Tibial artery (tissue), 4 donors: ENCODE results near the gene CHRNG.

ENCODE experiments used
- DNase-seq, 2 donors: peaks; one replicate each; pipeline ENCODE4 v3.0.0-alpha.2; 2019
- H3K27ac ChIP-seq, 2 donors: fragments of 200-600 bp; sonication (generic) in 1 of 2; 1 replicate in 1 of 2; 2 replicates in 1 of 2; pipeline ENCODE4 v1.5.1; 2018 to 2019; ENCODE audit warnings: mild to moderate bottlenecking in 1 of 2
- H3K27me3 ChIP-seq, 2 donors: fragments of 200-600 bp; sonication (generic) in 1 of 2; one replicate each; pipeline versions ENCODE4 v1.5.1 to v1.6.0; 2016 to 2019
- H3K36me3 ChIP-seq, 3 donors: fragments of 200-600 bp; sonication (generic) in 2 of 3; one replicate each; pipeline ENCODE4 v1.5.1; 2016 to 2019; ENCODE audit warnings: mild to moderate bottlenecking in 2 of 3
- H3K4me1 ChIP-seq, 4 donors: fragments of 200-600 bp; sonication (generic) in 2 of 4; 1 replicate in 3 of 4; 2 replicates in 1 of 4; pipeline ENCODE4 v1.5.1; 2016 to 2019
- H3K4me3 ChIP-seq, 2 donors: fragments of 200-600 bp; sonication (generic) in 1 of 2; 1 replicate in 1 of 2; 2 replicates in 1 of 2; pipeline ENCODE4 v1.5.1; 2018 to 2019; ENCODE audit warnings: mild to moderate bottlenecking in 2 of 2
- H3K9me3 ChIP-seq, 3 donors: fragments of 200-600 bp; sonication (generic) in 1 of 3; one replicate each; pipeline ENCODE4 v1.5.1; 2016 to 2019
- intact Hi-C: fragments of 100-400 bp; cut with DNase I; formaldehyde crosslinking; loops from one replicate; pipeline ENCODE4 v1.15.0; 2023; ENCODE audit warnings: low total_unique reads
- TF ChIP-seq, protein P1 (sequence below), 2 experiments: fragments of 200-600 bp in 1 of 2; fragments of 450-650 bp in 1 of 2; IDR thresholded peaks; one replicate each; pipeline ENCODE4 v1.5.1; 2017 to 2019; ENCODE audit warnings: antibody characterized with exemption in 2 of 2, mild to moderate bottlenecking in 1 of 2, moderate library complexity in 1 of 2

CHRNG gene

DNA sequence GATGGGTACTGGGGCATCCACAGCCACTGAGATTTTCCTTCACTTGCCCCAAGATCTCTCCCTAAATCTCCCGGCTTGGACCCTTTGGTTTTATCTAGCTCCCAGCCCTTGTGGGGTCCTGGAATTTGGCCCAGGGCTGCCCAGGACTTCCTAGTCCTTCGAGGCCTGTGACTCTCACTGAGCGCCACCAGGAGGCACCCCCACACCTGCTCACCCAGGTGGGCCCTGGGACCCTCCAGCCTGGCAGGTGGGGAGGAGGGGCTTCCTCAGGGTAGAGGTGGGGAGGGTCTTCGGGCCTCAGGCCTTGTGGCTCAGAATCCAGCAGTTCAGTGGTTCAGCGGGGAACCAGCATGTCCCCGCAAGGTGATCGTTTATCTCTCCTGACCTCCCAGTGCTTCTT is 31.2 kb upstream of the CHRNG start:
- H3K4me3 ChIP-seq, result no peak overlapping the region
- no peak for DNase-seq
- H3K4me1 ChIP-seq, result peaks cover 0 to 7% (median 7%) of the 10 kb centered on the region in 4 donors
- no peaks in the 10 kb centered on the region for H3K9me3 ChIP-seq
- no peaks in the 10 kb centered on the region for H3K36me3 ChIP-seq
- peaks cover 0 to 74% of the 10 kb centered on the region in 2 donors for H3K27me3 ChIP-seq
- intact Hi-C loops, result no loop called here
- H3K27ac ChIP-seq, result no peak overlapping the region
- TF ChIP-seq, protein P1, sequence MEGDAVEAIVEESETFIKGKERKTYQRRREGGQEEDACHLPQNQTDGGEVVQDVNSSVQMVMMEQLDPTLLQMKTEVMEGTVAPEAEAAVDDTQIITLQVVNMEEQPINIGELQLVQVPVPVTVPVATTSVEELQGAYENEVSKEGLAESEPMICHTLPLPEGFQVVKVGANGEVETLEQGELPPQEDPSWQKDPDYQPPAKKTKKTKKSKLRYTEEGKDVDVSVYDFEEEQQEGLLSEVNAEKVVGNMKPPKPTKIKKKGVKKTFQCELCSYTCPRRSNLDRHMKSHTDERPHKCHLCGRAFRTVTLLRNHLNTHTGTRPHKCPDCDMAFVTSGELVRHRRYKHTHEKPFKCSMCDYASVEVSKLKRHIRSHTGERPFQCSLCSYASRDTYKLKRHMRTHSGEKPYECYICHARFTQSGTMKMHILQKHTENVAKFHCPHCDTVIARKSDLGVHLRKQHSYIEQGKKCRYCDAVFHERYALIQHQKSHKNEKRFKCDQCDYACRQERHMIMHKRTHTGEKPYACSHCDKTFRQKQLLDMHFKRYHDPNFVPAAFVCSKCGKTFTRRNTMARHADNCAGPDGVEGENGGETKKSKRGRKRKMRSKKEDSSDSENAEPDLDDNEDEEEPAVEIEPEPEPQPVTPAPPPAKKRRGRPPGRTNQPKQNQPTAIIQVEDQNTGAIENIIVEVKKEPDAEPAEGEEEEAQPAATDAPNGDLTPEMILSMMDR (IDR thresholded peaks at IDR 0.05), result no peak

DNA sequence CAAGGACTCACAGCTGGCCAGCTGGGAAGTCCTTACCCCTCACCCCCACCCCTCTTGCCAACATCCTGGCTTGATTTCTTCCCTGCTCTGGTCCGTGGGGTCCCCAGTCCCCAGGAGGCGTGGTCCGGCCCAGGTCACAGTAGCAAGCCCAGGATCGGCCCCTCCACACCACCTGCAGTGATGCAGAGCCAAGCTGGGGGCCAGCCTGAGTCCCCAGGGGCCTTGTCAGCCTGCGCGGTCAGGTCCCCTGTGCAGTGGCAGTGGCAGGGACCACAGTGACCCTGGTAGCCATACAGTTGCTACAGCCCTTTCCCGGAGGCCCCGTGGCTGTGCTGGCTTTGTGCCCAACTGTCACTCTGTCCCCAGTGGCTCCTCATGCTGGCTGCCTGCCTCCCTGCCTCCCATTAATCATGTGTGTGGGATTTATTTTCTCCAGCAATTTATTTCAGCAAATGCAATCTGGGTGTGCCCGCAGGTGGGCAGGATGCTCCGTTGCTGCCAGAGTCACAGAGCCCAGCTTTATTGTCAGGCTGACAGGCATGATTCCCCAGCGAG is 28.1 kb upstream of the CHRNG start:
- Histone ChIP-seq H3K27me3 (peaks cover 0 to 47% of the 10 kb centered on the region in 2 donors), H3K9me3 (no peaks in the 10 kb centered on the region), H3K36me3 (no peaks in the 10 kb centered on the region), H3K4me3 (no peak overlapping the region), H3K4me1 (no peaks in the 10 kb centered on the region), H3K27ac (no peak overlapping the region)
- DNase-seq, result no peak
- TF ChIP-seq, protein P1 (IDR thresholded peaks at IDR 0.05), result no peak
- intact Hi-C loops, result no loop called here

DNA sequence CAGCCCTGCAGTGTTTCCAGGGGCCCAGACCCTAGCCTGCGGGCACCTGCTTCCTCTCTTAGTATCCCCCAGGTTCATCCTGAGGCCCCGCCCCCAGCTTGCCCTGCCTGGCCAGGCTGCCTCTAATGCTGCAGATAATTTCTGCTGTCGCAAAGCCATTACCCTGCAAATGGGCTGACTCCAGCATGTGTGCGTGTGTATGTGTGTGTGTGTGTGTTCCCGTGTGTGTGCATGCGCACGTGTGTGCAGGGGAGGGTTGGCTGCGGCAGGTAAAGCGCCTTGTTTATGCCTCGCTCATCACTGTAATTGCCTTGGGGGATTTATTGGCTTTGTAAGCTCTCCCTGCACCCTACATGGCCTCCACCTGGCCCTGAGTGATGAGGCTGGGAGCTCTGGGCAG is 26.9 kb upstream of the CHRNG start:
- Histone ChIP-seq H3K4me1 (no peaks in the 10 kb centered on the region), H3K27ac (no peak overlapping the region), H3K4me3 (no peak overlapping the region), H3K36me3 (no peaks in the 10 kb centered on the region), H3K27me3 (peaks cover 0 to 41% of the 10 kb centered on the region in 2 donors), H3K9me3 (no peaks in the 10 kb centered on the region)
- intact Hi-C loops, result no loop called here
- DNase-seq, result no peak
- TF ChIP-seq, protein P1 (IDR thresholded peaks at IDR 0.05), result no peak

DNA sequence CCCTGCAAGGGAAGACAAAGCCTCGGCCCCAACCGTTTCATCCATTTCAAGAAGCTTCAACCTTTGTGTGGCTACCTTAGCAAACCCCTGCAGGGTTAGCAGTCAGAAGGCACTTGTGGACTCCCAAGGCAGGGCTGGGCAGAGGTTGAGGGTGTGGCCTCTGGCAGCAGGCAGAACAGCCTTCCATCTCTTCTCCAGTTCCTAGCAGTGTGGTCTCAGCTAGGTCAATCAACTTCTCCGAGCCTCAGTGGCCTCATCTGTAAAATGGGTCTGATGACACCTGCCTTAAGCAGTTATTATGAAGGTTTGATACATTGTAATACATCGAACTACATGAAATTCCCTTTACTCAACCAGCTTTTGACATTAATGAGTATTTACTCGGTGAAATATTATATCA is 26.1 kb upstream of the CHRNG start:
- intact Hi-C loops, result no loop called here
- no peak overlapping the region for H3K27ac ChIP-seq
- DNase-seq, result no peak
- no peaks in the 10 kb centered on the region for H3K36me3 ChIP-seq
- H3K27me3 ChIP-seq, result peaks cover 0 to 37% of the 10 kb centered on the region in 2 donors
- TF ChIP-seq, protein P1 (IDR thresholded peaks at IDR 0.05), result no peak
- no peaks in the 10 kb centered on the region for H3K9me3 ChIP-seq
- H3K4me3 ChIP-seq, result no peak overlapping the region
- H3K4me1 ChIP-seq, result no peaks in the 10 kb centered on the region

DNA sequence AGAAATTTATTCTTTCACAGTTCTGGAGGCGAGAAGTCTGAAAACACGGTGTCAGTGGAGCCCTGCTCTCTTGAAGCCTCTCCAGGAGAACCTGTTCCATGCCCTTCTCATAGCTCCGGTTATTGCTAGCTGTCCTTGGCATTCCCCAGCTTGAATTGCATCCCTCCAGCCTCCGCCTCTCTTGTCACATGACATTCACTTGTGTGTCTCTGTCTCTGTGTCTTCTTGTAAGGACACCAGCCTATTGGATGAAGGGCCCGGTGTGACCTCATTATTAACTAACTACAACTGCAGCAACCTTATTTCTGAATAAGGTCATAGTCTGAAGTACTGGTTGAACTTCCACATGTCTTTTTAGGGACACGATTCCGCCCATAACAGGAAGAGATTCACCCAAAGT is 23.9 kb upstream of the CHRNG start:
- H3K36me3 ChIP-seq, result no peaks in the 10 kb centered on the region
- H3K27ac ChIP-seq, result no peak overlapping the region
- H3K4me3 ChIP-seq, result no peak overlapping the region
- no peak for DNase-seq
- no peaks in the 10 kb centered on the region for H3K4me1 ChIP-seq
- TF ChIP-seq, protein P1 (IDR thresholded peaks at IDR 0.05), result no peak
- intact Hi-C loops, result no loop called here
- H3K9me3 ChIP-seq, result no peaks in the 10 kb centered on the region
- H3K27me3 ChIP-seq, result peaks cover 0 to 56% of the 10 kb centered on the region in 2 donors

DNA sequence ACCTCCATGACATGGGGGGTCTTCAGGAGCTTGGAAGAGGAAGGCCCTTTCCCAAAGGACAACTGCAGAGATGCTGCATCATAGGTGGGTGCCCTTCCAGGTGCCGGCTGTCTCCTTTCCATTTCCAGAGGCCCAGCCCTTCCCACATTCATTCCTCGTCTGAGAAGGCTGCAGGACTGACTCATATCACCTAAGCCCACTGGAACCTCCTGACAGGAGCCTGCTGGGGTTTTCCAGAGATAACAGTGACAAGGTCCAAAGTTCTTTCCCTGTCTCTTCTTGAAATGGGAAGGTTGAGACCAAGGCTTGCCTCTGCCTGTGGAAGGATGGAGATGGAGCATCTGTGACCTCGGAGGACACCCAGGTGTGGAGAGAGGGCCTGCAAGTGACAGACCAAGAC is 22.9 kb upstream of the CHRNG start:
- no peaks in the 10 kb centered on the region for H3K36me3 ChIP-seq
- no peak overlapping the region for H3K27ac ChIP-seq
- peaks cover 0 to 59% of the 10 kb centered on the region in 2 donors for H3K27me3 ChIP-seq
- H3K9me3 ChIP-seq, result no peaks in the 10 kb centered on the region
- intact Hi-C loops, result no loop called here
- TF ChIP-seq, protein P1 (IDR thresholded peaks at IDR 0.05), result no peak
- no peak overlapping the region for H3K4me3 ChIP-seq
- DNase-seq, result no peak
- peaks cover 0 to under 1% (median under 1%) of the 10 kb centered on the region in 4 donors for H3K4me1 ChIP-seq
